Neuron (in vitro differentiated cells): Measurements from ENCODE around the gene HOXB5.

Experiments used
- H2AFZ ChIP-seq: one replicate; pipeline ENCODE4 v1.6.1; 2013; ENCODE audit warnings: low read depth, mild to moderate bottlenecking, inconsistent platforms, low read length, moderate library complexity
- H3K27me3 ChIP-seq: one replicate; pipeline ENCODE4 v1.6.1; 2013; ENCODE audit warnings: low read length; ENCODE audit not compliant: insufficient read depth
- H3K36me3 ChIP-seq: one replicate; pipeline ENCODE4 v1.6.1; 2013; ENCODE audit warnings: low read length; ENCODE audit not compliant: insufficient read depth
- H3K4me1 ChIP-seq: one replicate; pipeline ENCODE4 v1.6.1; 2013; ENCODE audit warnings: low read length; ENCODE audit not compliant: insufficient read depth
- H3K4me3 ChIP-seq: 2 replicates; pipeline ENCODE4 v1.5.1; 2013; ENCODE audit warnings: mild to moderate bottlenecking, low read length, moderate library complexity
- H3K9me3 ChIP-seq: one replicate; pipeline ENCODE4 v1.6.1; 2013; ENCODE audit warnings: low read length

HOXB5 gene

GRCh38 chr17:48625495-48626244, 32.1 kb upstream of the HOXB5 start:
- no peak overlapping the region for H3K4me3 ChIP-seq
- H3K9me3 ChIP-seq = no peaks in the 10 kb centered on the region
- H2AFZ ChIP-seq = no peak overlapping the region
- peaks cover 5% of the 10 kb centered on the region for H3K4me1 ChIP-seq
- peaks cover 98% of the 10 kb centered on the region for H3K27me3 ChIP-seq
- H3K36me3 ChIP-seq = no peaks in the 10 kb centered on the region

GRCh38 chr17:48624544-48625494, 31.2 kb upstream of the HOXB5 start:
- no peaks in the 10 kb centered on the region for H3K36me3 ChIP-seq
- H3K27me3 ChIP-seq = peaks cover 98% of the 10 kb centered on the region
- H2AFZ ChIP-seq = no peak overlapping the region
- H3K9me3 ChIP-seq = no peaks in the 10 kb centered on the region
- H3K4me3 ChIP-seq = no peak overlapping the region
- peaks cover 5% of the 10 kb centered on the region for H3K4me1 ChIP-seq

GRCh38 chr17:48624118-48624517, 30.5 kb upstream of the HOXB5 start:
- H3K27me3 ChIP-seq = peaks cover 98% of the 10 kb centered on the region
- H3K4me3 ChIP-seq = no peak overlapping the region
- H3K9me3 ChIP-seq = no peaks in the 10 kb centered on the region
- H3K36me3 ChIP-seq = no peaks in the 10 kb centered on the region
- H2AFZ ChIP-seq = no peak overlapping the region
- peaks cover 5% of the 10 kb centered on the region for H3K4me1 ChIP-seq

GRCh38 chr17:48623583-48623982, 30.0 kb upstream of the HOXB5 start:
- Histone ChIP-seq H3K9me3 (no peaks in the 10 kb centered on the region), H3K27me3 (peaks cover 97% of the 10 kb centered on the region), H2AFZ (no peak overlapping the region), H3K4me3 (no peak overlapping the region), H3K36me3 (no peaks in the 10 kb centered on the region), H3K4me1 (peaks cover 5% of the 10 kb centered on the region)

GRCh38 chr17:48622857-48623256, 29.3 kb upstream of the HOXB5 start:
- Histone ChIP-seq H3K36me3 (no peaks in the 10 kb centered on the region), H3K9me3 (no peaks in the 10 kb centered on the region), H3K4me1 (peaks cover 5% of the 10 kb centered on the region), H3K27me3 (peaks cover 97% of the 10 kb centered on the region), H2AFZ (no peak overlapping the region), H3K4me3 (no peak overlapping the region)

- Histone ChIP-seq H3K4me3 (no peak overlapping the region), H2AFZ (no peak overlapping the region), H3K9me3 (no peaks in the 10 kb centered on the region), H3K4me1 (peaks cover 5% of the 10 kb centered on the region), H3K36me3 (no peaks in the 10 kb centered on the region), H3K27me3 (peaks cover 98% of the 10 kb centered on the region)
Observed at GRCh38 chr17:48621410-48622392, 28.1 kb upstream of the HOXB5 start.

DNA sequence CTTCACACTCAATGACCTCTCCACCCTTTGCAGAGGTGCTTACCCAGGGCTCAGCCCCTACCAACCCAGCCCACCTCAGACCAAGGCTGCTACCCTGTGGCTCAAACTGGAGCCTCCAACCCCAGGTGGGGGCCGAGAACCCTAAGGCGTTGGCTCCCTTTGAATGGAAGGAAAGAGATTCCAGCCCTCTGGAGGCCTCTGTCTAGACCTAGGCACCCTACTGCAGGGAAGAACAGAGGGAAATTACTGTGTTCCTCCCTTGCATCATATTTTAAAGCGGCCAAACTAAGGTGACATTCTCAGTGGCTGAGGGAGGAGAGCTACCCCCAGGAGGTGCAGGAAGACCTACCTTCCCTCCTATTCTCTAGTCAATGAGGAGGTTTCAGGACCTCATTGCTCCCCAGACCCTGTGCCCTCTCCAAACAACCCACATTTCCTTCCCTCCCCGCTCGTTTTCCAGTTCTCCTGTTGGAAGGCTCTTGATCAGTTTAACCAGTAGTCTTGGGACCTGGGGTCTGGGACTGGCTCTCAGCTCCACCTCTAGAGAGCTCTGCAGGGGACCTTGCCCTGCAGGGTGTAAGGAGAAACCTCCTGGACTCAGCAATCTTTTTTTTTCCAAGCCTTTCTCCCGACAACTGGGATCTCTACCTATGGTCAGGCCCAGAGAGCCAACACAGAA, 27.0 kb upstream of the HOXB5 start:
- Histone ChIP-seq H3K27me3 (peaks cover 99% of the 10 kb centered on the region), H2AFZ (no peak overlapping the region), H3K9me3 (no peaks in the 10 kb centered on the region), H3K36me3 (no peaks in the 10 kb centered on the region), H3K4me1 (peaks cover 5% of the 10 kb centered on the region), H3K4me3 (no peak overlapping the region)

GRCh38 chr17:48619826-48620449, 26.4 kb upstream of the HOXB5 start:
- Histone ChIP-seq H3K27me3 (peaks cover 99% of the 10 kb centered on the region), H2AFZ (peak overlapping the region; percentile 55), H3K4me3 (no peak overlapping the region), H3K9me3 (no peaks in the 10 kb centered on the region), H3K4me1 (peaks cover 2% of the 10 kb centered on the region), H3K36me3 (no peaks in the 10 kb centered on the region)

DNA sequence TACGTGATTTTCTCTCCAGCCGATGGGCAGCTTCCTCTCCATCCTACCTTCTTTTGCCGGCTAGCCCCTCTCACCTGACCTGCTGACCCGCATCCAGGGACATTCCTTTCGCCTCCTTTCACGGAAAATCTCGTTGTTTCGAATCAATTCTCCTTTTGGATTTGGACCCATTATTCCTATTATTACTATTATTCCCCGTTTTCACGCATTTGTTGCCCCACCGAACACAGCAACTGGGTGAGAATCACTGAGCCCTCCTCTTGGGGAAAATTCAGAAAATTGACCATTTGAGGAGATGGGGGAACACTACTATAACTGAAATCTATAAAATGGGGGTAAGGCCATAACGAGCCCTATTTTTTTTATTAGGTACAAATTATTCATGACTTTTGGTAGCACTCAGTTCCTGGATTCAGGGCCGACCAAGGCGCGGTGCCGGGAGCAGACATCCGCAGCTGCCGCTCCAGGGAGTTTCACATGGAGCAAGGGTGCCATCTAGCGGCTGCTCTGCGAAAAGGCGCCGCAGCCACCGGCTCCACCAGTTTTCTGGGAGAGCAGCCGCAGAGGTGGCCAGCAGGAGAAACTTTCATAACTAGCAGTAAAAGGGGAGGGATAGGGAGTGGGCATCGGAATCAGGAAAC, 24.8 kb upstream of the HOXB5 start:
- Histone ChIP-seq H3K36me3 (no peaks in the 10 kb centered on the region), H3K27me3 (peaks cover 99% of the 10 kb centered on the region), H3K4me3 (no peak overlapping the region), H2AFZ (no peak overlapping the region), H3K9me3 (no peaks in the 10 kb centered on the region), H3K4me1 (no peaks in the 10 kb centered on the region)

GRCh38 chr17:48617471-48618255, 24.1 kb upstream of the HOXB5 start:
- peaks cover 98% of the 10 kb centered on the region for H3K27me3 ChIP-seq
- H2AFZ ChIP-seq = no peak overlapping the region
- no peak overlapping the region for H3K4me3 ChIP-seq
- peaks cover 3% of the 10 kb centered on the region for H3K4me1 ChIP-seq
- no peaks in the 10 kb centered on the region for H3K36me3 ChIP-seq
- H3K9me3 ChIP-seq = no peaks in the 10 kb centered on the region
